H1 (cell line): ENCODE measurements around the gene PCDHAC1. TPM values are rescaled to one million over a fixed set of nuclear protein-coding genes. Genes with fewer than 3 reads are reported as not detected.

Source experiments
- HDAC2 ChIP-seq, 2 experiments: fragments of 300-600 bp in 1 of 2; sonication (generic) in 1 of 2; IDR thresholded peaks; 2 replicates each; pipeline ENCODE4 v1.6.1; 2011 to 2012; ENCODE audit warnings: low read depth in 2 of 2, low read length in 2 of 2, mild to moderate bottlenecking in 2 of 2, moderate library complexity in 2 of 2, borderline replicate concordance in 1 of 2, inconsistent platforms in 1 of 2
- HDAC6 ChIP-seq: IDR thresholded peaks from one replicate; pipeline ENCODE4 v1.7.1; 2012; ENCODE audit warnings: low read depth, mild to moderate bottlenecking, inconsistent platforms, low read length, moderate library complexity
- MAFK ChIP-seq: IDR thresholded peaks from 2 replicates; pipeline ENCODE4 v1.6.1; 2012; ENCODE audit warnings: low read depth, mild to moderate bottlenecking, improper control_type of control experiment, low read length
- polyA plus RNA-seq, 7 experiments: library from polyadenylated mRNA; depleted of rRNA in 3 of 7; stranded (reverse) in 5 of 7; unstranded in 2 of 7; fragments of >200 nt in 5 of 7; fragments of 200-250 nt in 2 of 7; gene quantifications; 1 replicate in 5 of 7; 2 replicates in 1 of 7; 4 replicates in 1 of 7; pipeline versions ENCODE4 v1.2.1 to v1.2.3, GENCODE V29; 2011 to 2013; ENCODE audit warnings: missing spikeins in 2 of 7, mixed read lengths in 2 of 7
- total RNA-seq: library from RNA; stranded (reverse); fragmentation: NEBNext Ultra II Directional; extraction: Animal tissue kit (Norgen Biotek cat#: 25700); gene quantifications from 2 replicates; pipeline ENCODE4 v1.2.1, GENCODE V29; 2021

Gene PCDHAC1
- total and polyA plus RNA-seq, 2 of the 8 experiments (the other 6 are each of a cell fraction or from before 2014, with no cell fraction given), result 2.2 to 4.5 TPM

- TF ChIP-seq HDAC6 (no peak), MAFK (no peak), HDAC2 (IDR thresholded peaks at IDR 0.05; ENCODE audit: borderline replicate concordance in 1 of 2, low read depth in 2 of 2, low read length in 2 of 2) (no peak)
Observed at GRCh38 chr5:140953234-140953633, 27.1 kb downstream of the PCDHAC1 start (continued).
